Mesothelial cell of epicardium (in vitro differentiated cells): ENCODE data around the gene UBE2F. TPM values are rescaled to one million over a fixed set of nuclear protein-coding genes. Genes with fewer than 3 reads are reported as not detected.

Source experiments
- DNase-seq, 2 experiments: peaks; one replicate each; pipeline ENCODE4 v3.0.0; 2021; ENCODE audit warnings: low spot score in 2 of 2; ENCODE audit not compliant: unreplicated experiment in 2 of 2
- H3K27ac Mint-ChIP-seq: 2 replicates; pipeline ENCODE4 v1.8.0; 2021; ENCODE audit warnings: mixed read lengths
- H3K27me3 Mint-ChIP-seq: 2 replicates; pipeline ENCODE4 v1.8.0; 2021; ENCODE audit warnings: low read depth, mixed read lengths
- H3K36me3 Mint-ChIP-seq: 2 replicates; pipeline ENCODE4 v1.8.0; 2021; ENCODE audit warnings: mixed read lengths
- H3K4me1 Mint-ChIP-seq: 2 replicates; pipeline ENCODE4 v1.8.0; 2021; ENCODE audit warnings: mixed read lengths
- H3K4me3 Mint-ChIP-seq: 2 replicates; pipeline ENCODE4 v1.8.0; 2021; ENCODE audit warnings: mild to moderate bottlenecking, moderate library complexity, mixed read lengths
- H3K9me3 Mint-ChIP-seq: 2 replicates; pipeline ENCODE4 v1.8.0; 2021; ENCODE audit warnings: mixed read lengths
- CTCF ChIP-seq: fragments of 200-600 bp; sonication (generic); IDR thresholded peaks from one replicate; pipeline ENCODE4 v1.5.0; 2021; ENCODE audit warnings: antibody characterized with exemption; ENCODE audit not compliant: unreplicated experiment
- total RNA-seq: library from RNA; stranded (reverse); gene quantifications from 3 replicates; pipeline ENCODE4 v1.2.1, GENCODE V29; 2021

UBE2F gene, protein sequence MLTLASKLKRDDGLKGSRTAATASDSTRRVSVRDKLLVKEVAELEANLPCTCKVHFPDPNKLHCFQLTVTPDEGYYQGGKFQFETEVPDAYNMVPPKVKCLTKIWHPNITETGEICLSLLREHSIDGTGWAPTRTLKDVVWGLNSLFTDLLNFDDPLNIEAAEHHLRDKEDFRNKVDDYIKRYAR
- 31.9 to 36.4 TPM (median 33.4 TPM) in 3 replicates for total RNA-seq

DNA sequence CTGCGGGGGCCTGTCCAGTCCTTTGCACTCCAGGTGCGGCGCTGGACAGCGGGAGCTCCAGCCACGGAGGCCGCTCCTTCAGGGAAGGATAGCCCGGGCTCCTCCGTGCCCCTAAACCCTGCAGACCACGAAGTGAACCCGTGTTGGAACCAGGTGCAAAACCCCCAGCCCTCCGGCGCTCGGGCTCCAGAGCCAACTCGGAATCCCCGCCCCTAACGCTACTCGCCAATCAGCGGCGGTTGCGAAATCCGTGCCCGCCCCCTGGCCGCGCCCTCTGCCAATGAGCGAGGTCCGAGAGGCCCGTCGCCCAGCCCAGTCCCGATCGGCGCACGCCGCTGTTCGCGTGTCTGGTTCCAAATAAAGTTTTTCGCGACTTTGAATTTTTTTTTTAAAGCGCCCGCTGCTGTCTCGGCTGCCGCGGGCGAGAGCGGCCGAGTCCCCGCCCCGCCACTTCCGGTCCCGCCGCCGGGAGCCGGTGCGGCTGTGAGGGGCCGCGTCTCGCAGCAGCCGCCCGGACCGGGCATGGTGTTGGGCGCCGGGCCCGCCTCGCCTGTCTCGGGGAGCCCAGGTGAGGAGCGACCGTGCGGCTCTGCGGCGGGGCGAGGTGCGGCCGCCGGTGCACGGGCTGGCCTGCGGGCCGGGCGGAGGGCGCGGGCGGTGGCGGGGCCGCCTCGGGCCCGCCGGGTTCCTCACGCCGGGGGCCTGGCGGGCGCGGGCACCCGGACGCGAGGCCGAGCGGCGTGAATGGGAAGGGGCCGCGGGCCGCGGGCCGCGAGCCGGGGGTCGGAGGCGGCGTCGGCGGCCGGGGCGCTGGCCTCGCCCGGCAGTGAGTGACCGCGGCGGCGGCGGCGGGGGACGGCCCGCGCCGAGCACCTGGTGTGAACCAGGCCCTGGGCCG is at the start of gene UBE2F:
TSS of gene UBE2F (plus strand) at position 450 of the 898 bp plus-strand sequence. CDS start 6,094 bp downstream, outside the sequence.
- DNase-seq, result peak; percentile 95 to 99
- H3K4me1 Mint-ChIP-seq, result peaks cover 25% of the 10 kb centered on the region
- peak within 1 kb of the TSS; percentile 79 for H3K27ac Mint-ChIP-seq
- no peak for TF ChIP-seq CTCF
- peak within 1 kb of the TSS; percentile 82 for H3K4me3 Mint-ChIP-seq
- H3K36me3 Mint-ChIP-seq, result no peaks in the 10 kb centered on the region
- peaks cover 7% of the 10 kb centered on the region for H3K9me3 Mint-ChIP-seq
- H3K27me3 Mint-ChIP-seq, result no peaks in the 10 kb centered on the region

GRCh38 chr2:237917696-237918374 is 49.0 kb upstream of the UBE2F start:
- Mint-ChIP-seq H3K27me3 (peaks cover 4% of the 10 kb centered on the region), H3K4me1 (no peaks in the 10 kb centered on the region), H3K4me3 (no peak overlapping the region), H3K27ac (no peak overlapping the region), H3K36me3 (no peaks in the 10 kb centered on the region), H3K9me3 (no peaks in the 10 kb centered on the region)
- no peak for TF ChIP-seq CTCF
- DNase-seq, result no peak

DNA sequence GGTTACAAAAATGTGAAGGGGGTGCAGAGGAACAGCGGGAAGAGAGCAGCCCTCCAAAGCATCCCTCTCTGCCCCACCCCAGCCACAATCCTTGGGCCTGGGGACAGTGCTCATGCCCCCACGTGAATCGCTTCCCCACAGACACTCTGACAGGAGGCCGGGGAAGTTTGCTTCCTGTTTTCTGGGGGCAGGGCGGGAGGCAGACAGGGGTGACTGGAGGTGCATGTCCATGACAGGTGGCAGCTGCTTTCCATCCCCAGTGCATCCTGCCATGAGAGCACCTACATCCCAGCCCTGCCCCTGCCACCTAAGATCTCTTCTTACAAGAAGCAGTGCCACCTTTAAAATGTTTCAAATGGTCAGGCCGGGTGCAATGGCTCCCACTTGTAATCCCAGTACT is 47.2 kb upstream of the UBE2F start:
- no peaks in the 10 kb centered on the region for H3K4me1 Mint-ChIP-seq
- no peak overlapping the region for H3K4me3 Mint-ChIP-seq
- H3K27ac Mint-ChIP-seq, result no peak overlapping the region
- H3K9me3 Mint-ChIP-seq, result no peaks in the 10 kb centered on the region
- DNase-seq, result no peak
- no peaks in the 10 kb centered on the region for H3K36me3 Mint-ChIP-seq
- TF ChIP-seq CTCF, result no peak
- peaks cover 4% of the 10 kb centered on the region for H3K27me3 Mint-ChIP-seq

DNA sequence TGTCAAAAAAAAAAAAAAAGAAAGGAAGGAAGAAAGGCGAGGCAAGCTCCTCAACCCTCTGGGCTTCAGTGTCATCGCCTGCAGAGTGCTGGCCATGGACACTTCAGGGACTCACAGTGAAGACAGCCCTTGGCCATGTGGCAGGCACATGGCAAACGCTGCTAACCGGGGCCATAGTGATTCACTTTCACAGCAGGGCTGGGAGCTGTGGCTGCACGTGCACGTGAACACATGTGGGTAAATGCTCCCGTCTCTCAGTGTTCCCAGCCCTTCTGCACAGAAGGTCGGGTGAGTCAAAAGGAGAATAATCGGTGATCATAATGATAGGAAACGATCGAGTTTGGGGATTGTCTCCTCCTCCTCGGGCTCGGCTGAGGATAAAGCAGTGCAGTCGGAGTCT is 46.1 kb upstream of the UBE2F start:
- Mint-ChIP-seq H3K27me3 (peaks cover 4% of the 10 kb centered on the region), H3K27ac (no peak overlapping the region), H3K36me3 (no peaks in the 10 kb centered on the region), H3K4me1 (no peaks in the 10 kb centered on the region), H3K9me3 (no peaks in the 10 kb centered on the region), H3K4me3 (no peak overlapping the region)
- no peak for TF ChIP-seq CTCF
- no peak for DNase-seq

DNA sequence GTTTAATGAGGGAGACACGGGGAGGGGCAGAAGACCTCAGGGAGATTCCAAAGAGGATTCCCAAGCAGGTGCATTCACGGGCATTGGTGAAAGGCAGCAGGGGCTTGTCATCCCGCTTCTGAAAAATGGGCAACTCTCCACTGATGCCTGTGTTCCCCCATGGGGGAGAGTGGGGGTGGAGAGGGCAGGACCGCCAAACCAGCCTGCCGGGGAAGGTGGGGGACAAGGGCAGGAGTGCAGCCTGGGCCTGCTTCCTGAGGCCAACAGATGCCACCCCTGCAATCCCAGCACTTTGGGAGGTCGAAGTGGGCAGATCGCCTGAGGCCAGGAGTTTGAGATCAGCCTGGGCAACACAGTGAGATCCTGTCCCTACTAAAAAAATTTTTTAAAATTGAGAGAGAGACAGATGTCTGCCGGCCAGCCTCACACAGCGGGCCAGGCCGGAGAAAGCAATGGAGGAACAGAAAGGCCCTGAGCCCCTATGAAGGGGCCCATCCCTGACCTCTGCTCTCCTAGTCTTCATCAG is 44.8 kb upstream of the UBE2F start:
- H3K4me3 Mint-ChIP-seq, result no peak overlapping the region
- no peak for DNase-seq
- H3K27ac Mint-ChIP-seq, result no peak overlapping the region
- no peak for TF ChIP-seq CTCF
- H3K4me1 Mint-ChIP-seq, result no peaks in the 10 kb centered on the region
- H3K36me3 Mint-ChIP-seq, result no peaks in the 10 kb centered on the region
- H3K27me3 Mint-ChIP-seq, result peaks cover 4% of the 10 kb centered on the region
- H3K9me3 Mint-ChIP-seq, result no peaks in the 10 kb centered on the region
